GM21529 (cell line): ENCODE measurements around the gene FAM32A.
A peak's percentile ranks its signal among the peaks of the same experiment; 100 is the strongest.
"Not testable (repeated sequence)": the region's sequence is repeated elsewhere in the genome, so short reads cannot be mapped to it uniquely, and the experiment has no call there.

Source experiments
- ATAC-seq: cut with Tn5 transposase; IDR thresholded peaks from one replicate; pipeline ENCODE4 v1.9.1; 2021; ENCODE audit not compliant: unreplicated experiment

FAM32A gene

DNA sequence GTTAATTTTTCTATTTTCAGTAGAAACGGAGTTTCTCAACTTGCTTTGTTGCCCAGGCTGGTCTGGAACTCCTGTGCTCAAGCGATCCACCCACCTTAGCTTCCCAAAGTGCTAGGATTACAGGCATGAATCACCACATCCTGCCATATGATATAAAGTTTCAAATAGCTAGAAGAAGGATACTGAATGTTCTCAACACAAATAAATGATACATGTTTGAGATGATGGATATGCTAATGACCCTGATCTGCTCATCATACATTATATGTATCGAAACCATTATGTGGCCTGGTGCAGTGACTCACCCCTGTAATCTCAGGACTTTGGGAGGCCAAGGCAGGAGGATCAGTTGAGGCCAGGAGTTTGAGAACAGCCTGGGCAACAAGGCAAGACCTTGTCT is 23.4 kb upstream of the FAM32A start:
- no peak for ATAC-seq

GRCh38 chr19:16164222-16164890 is 20.9 kb upstream of the FAM32A start:
- ATAC-seq = no peak

- no peak for ATAC-seq
Observed at GRCh38 chr19:16166417-16166816, 18.8 kb upstream of the FAM32A start.

DNA sequence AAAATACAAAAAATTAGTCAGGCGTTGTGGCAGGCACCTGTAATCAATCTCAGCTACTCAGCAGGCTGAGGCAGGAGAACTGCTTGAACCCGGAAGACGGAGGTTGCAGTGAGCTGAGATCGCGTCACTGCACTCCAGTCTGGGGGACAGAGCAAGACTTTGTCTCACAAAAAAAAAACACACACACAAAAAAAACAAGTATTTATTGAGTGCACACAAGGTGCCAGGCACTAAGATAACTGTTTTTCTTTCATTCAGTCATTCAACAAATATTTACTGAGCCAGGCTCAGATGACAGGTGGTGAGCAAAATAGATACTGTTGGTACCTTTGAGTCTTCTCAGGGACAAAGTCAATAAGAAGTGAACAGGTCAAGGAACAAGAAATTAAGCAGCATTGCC is 18.2 kb upstream of the FAM32A start:
- no peak for ATAC-seq

DNA sequence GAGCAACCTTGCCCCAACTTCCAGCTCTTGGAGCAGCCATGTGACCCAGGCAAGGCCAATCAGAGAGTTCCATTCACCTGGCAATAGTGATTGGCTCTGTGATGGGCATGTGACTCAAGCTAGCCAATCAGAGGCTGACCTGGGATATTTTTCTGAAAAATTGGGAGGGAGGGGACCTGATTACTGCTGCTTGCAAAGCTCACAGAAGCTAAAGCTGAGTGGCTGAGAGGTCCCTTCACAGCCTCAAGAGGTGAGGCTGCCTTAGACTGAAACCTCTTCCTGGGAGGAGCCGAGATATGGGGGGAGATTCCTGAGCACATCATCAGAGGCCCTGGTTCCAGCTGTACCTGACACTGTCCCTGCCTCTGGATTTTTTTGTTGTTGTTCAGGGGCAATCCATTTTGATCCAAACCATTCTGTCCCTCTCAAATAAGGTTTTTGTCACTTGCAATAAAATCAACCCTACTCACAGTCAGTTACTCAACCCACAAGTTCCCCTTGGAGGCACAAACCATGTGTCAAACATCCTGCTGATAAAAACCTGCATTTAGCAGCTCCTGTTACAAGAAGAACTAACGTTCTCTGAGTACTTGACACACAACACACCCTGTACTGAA is 16.6 kb upstream of the FAM32A start:
- ATAC-seq = no peak

DNA sequence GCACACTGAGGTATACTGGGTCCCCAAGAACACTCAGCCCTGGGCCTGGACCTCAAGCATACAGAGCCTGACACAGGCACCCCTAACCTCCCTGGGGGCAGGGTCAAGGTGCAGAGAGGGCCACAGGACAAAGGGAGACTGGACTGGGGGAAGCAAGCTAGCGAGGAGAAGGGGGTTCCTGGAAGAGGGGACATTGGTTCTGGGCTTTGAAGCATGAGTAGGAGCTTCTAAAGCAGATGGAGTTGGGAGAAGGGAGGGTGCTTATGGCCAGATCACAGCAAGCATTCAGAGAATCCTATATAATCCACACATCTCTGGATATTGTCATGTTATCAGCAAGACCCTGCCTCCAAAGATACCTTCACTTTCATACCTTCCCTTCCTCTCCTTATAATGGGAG is 15.1 kb upstream of the FAM32A start:
- ATAC-seq = no peak

GRCh38 chr19:16175954-16176353 is 9.3 kb upstream of the FAM32A start:
- no peak for ATAC-seq

- not testable (repeated sequence) for ATAC-seq
Observed at GRCh38 chr19:16178866-16179265, 6.3 kb upstream of the FAM32A start.

DNA sequence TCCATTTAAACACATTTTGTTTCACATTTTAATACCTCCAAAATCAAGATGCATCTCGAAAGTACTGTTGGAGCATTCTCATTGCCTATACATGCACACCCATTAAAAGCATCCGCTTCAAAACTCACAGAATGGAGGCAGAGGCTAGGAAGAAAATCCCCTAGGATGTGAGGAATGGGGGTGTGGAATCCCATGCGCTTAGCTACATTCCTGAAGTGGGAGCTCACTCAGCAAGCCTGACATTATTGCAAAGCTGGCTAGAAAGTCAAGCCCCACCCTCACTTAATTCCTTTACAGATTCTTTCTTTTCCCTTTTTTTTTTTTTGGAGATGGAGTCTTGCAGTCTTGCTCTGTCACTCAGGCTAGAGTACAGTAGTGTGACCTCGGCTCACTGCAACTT is 4.6 kb upstream of the FAM32A start:
- ATAC-seq = no peak

- ATAC-seq = no peak
Observed at GRCh38 chr19:16184665-16185122, 516 bp upstream of the FAM32A start.

- ATAC-seq = no peak
Observed at GRCh38 chr19:16185768-16186123, 536 bp downstream of the FAM32A start.

GRCh38 chr19:16188521-16188920 is 3.3 kb downstream of the FAM32A start:
- no peak for ATAC-seq

DNA sequence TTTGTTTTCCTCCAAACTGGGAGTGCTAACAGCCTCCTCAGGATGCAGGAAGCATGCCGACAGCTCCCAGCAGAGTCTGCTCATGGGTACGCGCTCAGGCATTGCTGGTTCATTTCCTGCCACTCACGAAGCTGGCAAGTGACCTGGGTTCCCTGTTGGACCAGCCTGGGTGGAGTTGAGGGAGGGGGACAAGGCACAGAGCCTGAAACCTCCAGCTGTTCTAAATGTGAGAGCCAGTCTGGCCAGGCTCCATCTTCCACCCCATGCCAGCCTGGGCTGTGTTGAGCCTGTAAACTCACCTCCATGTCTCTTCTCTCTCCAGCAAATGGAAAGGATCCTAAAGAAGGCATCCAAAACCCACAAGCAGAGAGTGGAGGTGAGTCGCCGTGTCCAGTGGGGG is 5.0 kb downstream of the FAM32A start:
- ATAC-seq = no peak

DNA sequence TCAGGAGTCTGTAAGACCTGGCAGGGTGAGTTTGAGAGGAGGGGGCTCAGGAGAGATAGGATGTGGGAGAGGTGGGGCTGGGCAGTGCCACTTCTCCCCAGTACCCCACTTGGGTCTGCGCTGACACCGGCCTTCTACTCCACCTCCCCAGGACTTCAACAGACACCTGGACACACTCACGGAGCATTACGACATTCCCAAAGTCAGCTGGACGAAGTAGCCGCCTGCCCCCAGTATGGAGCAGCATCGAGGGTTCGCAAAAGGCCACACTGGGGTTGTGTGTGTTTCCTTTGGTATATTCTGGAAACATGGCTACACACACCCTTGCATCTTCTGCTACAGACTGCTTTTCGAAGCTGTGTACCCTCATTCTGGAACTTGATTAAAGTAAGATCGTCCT is 5.5 kb downstream of the FAM32A start:
- no peak for ATAC-seq

DNA sequence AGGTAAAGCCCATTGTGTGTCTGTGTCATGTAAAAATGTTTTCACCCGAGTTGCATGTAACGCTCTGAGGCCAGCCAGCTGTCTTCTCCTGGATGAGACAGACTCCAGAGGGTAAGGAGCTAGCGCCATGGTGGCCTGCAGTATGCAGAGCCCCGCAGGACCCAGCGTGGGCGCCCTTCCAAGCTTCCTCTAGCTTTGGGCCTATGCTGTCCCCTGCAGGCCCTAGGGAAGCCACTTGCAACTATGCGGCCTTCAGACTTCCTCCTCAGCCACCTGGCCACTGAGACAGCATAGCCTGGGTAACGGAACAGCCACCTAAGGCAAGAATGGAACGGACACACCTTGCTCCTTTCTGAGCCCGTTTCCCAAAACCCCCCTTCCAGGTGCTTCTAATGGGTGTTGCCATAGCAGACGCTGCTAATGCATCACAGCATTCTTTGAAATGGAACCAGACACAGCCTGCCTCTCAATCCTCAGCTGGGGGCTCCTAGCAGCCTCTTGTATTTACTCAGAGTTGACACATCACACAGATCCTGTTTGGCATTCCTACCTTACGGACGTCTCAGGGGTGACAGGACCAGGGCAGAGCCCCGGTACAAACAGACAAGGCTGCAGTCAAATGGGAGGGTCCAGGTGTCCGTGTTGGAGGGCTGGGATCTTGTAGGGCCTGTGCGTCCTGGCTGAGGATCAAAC is 6.2 kb downstream of the FAM32A start:
- ATAC-seq = no peak

DNA sequence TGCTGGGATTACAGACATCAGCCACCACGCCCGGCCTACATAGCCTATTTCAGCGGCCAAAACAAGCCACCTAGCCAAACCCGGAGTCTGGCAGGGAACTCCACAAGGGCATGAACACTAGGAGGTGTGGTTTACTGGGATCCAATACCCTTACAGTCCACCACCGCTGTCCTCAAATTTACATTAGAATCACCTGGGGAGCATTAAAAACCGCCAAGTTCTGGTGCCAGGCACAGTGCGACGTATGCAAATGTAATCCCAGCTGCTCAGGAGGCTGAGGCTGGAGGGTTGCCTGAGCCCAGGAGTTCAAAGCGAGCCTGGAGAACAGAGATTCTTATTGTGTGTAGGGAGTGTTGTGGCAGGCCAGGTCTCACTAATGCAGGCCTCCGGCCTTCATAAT is 8.3 kb downstream of the FAM32A start:
- ATAC-seq = no peak

DNA sequence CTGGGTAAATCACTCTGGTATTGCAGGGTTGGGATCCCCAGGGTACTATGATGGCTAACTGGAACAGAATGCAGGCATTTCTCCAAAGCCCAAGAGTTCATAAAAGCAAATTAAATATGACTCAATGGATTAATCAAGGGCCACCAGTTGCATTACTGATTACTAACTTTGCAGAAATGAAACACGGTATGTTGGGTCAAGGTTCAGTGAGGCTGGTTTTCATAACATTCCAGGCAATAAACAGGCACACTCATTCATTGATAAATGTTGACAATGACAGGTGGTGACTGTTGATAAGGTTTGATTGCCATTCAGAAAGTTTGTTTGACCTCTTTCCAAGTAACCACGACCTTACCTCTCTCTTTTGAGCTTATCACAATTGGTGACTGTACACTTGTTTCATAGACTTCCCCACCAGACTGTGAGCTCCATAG is 12.0 kb downstream of the FAM32A start:
- no peak for ATAC-seq

GRCh38 chr19:16197622-16198369 is 12.6 kb downstream of the FAM32A start, which contains the start of gene AP1M1:
Gene AP1M1, plus strand, starts transcription at chr19:16197911. Its CDS starts 116 bp downstream, at chr19:16198027.
- ATAC-seq = peak; percentile 79

DNA sequence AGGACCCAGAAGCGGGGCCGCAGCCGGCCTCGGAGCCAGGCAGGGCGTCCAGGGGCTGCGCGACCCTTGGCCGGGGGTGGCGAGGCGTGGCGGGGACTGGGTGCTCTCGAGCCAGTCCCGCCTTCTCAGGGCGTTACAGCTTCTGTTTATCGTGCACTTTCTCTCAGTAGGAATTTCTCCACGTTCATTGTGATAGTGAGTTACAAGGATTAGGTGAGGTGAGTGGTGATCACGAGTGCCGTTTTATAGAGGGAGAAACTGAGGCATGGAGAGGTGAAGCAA is 13.1 kb downstream of the FAM32A start:
- ATAC-seq = no peak

DNA sequence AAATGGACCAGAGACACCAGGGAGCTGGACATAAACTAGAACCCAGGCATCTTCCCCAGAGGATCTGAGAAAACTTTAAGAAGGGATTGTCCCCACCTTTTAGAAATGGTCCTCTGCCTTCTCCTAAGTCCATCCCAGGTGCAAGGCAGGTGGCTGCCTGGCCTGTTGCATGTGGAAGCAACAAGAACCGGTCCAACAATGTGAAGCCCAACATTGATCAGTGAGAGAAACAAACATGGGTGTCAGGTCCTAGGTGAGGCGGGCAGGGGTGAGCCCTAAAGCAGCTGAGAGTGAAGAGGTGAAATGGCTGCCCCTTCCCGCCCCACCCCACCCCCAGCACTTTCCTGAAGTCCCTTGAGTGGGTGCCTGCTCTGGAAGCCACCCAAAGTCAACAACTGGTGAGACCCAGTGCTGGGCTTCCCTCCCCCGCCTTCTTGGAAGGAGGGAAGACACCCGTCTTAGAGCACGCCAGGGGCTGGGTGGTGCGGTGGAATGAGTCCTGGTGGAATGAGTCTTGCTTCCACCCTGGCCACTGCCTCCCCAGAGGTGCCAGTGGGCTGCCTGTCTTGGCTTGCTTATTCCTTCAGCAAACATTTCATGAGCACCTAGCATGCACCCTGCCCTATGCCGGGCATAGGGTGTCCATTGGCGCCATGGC is 14.2 kb downstream of the FAM32A start:
- ATAC-seq = no peak
